Measurements from ENCODE around the gene SALL4. TPM values are rescaled to one million over a fixed set of nuclear protein-coding genes. Genes with fewer than 3 reads are reported as not detected.
A peak's percentile ranks its signal among the peaks of the same experiment; 100 is the strongest.

The SALL4 gene
- total and polyA plus RNA-seq, 11 donors = 0.04 to 0.22 (median 0.07) TPM; not detected in 5

DNA sequence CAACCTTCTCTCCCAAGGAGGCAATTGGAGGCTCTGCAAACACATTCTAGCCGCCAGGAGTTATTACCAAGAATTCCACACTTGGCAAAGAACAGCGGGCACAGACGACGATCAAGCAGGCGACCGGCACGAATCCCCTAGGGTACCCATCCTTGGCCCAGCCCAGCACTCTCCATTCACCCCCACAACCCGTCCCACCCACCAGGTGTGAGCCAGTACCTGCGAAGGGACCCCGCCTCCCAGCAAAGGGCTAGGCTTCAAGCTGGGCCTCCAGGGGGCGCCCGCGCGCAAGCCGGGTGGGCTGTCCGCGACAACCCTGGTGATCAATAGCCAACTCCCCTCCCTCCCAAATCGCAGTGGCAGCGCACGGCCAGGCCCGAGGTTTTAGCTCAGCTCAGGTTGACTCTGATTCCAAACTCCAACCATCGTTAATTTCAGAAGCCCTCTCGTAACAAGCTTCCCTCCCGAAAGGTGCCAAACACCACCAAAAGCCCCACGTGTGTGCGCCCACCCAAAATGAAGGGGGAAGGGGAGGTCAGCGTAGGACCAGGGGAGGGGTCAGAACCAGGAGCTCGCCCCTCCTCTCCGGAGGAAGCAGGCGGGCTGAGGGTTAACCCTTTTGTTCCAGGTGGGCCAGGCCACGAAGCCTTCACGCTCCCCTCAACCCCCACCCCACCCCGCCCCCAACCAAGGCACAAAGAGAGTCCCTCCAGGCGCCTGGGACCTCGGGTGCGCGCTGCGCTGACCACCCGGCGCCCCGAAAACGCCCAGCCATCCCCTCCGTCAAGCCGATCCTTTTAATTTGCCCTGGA, 2.1 kb downstream of the SALL4 start:
- WGBS, 4 donors = 1 to 5% (median 2%) methylated on average over 14 to 44 of the region's 44 CpGs
- ATAC-seq (peak in 3 of 4 donors; percentile 49 to 61 (median 61)), DNase-seq (peak; percentile 27 to 75 (median 44))
- Histone ChIP-seq H3K4me3 (peak overlapping the region; percentile 16 to 60 (median 50)), H3K9me3 (no peaks in the 10 kb centered on the region), H3K36me3 (no peaks in the 10 kb centered on the region), H3K4me1 (peaks cover 0 to 24% (median 14%) of the 10 kb centered on the region in 12 donors), H3K27me3 (peaks cover 22 to 71% (median 36%) of the 10 kb centered on the region in 9 donors), H3K27ac (no peak overlapping the region)
- TF ChIP-seq, protein P1, sequence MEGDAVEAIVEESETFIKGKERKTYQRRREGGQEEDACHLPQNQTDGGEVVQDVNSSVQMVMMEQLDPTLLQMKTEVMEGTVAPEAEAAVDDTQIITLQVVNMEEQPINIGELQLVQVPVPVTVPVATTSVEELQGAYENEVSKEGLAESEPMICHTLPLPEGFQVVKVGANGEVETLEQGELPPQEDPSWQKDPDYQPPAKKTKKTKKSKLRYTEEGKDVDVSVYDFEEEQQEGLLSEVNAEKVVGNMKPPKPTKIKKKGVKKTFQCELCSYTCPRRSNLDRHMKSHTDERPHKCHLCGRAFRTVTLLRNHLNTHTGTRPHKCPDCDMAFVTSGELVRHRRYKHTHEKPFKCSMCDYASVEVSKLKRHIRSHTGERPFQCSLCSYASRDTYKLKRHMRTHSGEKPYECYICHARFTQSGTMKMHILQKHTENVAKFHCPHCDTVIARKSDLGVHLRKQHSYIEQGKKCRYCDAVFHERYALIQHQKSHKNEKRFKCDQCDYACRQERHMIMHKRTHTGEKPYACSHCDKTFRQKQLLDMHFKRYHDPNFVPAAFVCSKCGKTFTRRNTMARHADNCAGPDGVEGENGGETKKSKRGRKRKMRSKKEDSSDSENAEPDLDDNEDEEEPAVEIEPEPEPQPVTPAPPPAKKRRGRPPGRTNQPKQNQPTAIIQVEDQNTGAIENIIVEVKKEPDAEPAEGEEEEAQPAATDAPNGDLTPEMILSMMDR (IDR thresholded peaks at IDR 0.05) = peak; percentile 54 to 83 (median 76)
- no peak for TF ChIP-seq POLR2A (IDR thresholded peaks at IDR 0.05)
- intact Hi-C loops (cut with DNase I) = loop anchor here in 7 of 10 donors (2.0 to 10.0 kb wide), 4 partner anchors 255 to 283 kb away; no protein-coding TSS in a partner anchor

GRCh38 chr20:51799401-51799860, 2.9 kb downstream of the SALL4 start:
- H3K27ac ChIP-seq = no peak overlapping the region
- TF ChIP-seq POLR2A (IDR thresholded peaks at IDR 0.05) = no peak
- TF ChIP-seq, protein P1 (IDR thresholded peaks at IDR 0.05) = no peak
- no peak overlapping the region for H3K4me3 ChIP-seq
- WGBS, 4 donors = 20 to 25% (median 21%) methylated on average over 10 of the region's 10 CpGs
- intact Hi-C loops (cut with DNase I) = loop anchor here in 1 of 10 donors (5.0 kb wide), 1 partner anchor 283 kb away; no protein-coding TSS in a partner anchor
- DNase-seq = no peak
- H3K27me3 ChIP-seq = peaks cover 22 to 77% (median 36%) of the 10 kb centered on the region in 9 donors
- H3K9me3 ChIP-seq = no peaks in the 10 kb centered on the region
- H3K4me1 ChIP-seq = peaks cover 0 to 24% (median 14%) of the 10 kb centered on the region in 12 donors
- H3K36me3 ChIP-seq = no peaks in the 10 kb centered on the region
- no peak for ATAC-seq

DNA sequence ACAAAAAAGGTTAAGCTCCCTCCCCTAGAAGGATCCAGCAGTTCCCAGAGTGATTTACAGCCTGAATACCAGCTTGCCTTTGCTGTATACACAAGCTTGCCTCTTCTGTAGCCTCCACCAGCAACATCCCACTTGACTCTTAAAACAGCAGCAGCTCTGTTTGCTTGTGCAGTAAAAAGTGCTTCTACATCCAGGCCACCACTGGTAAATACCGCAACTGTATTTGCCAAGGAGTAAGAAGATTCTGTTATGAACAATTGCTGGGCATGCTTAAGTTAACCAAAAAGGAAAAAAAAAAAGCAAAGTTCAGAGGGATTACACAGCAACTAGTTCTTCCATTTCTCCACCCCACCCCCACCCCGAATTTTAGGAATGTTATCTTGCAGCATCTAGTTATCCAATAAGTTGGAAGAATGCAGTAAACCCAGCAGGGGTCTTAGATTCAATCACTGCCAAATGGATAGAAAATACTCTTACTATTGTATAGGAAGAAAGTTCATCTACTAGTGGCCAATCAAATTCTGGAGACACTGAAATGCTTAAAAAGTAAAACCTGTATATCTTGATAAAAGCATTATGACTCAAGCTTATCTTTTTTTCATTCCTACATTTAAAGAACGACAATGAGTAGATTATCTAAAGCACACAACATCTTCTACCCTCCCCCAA, 4.8 kb downstream of the SALL4 start:
- intact Hi-C loops (cut with DNase I) = loop anchor here in 1 of 10 donors (5.0 kb wide), 1 partner anchor 285 kb away; no protein-coding TSS in a partner anchor
- TF ChIP-seq POLR2A (IDR thresholded peaks at IDR 0.05) = no peak
- TF ChIP-seq, protein P1 (IDR thresholded peaks at IDR 0.05) = no peak
- DNase-seq (no peak), ATAC-seq (no peak)
- Histone ChIP-seq H3K27me3 (peaks cover 22 to 86% (median 36%) of the 10 kb centered on the region in 9 donors), H3K36me3 (no peaks in the 10 kb centered on the region), H3K27ac (no peak overlapping the region), H3K4me3 (no peak overlapping the region), H3K4me1 (peaks cover 0 to 24% (median 14%) of the 10 kb centered on the region in 12 donors), H3K9me3 (no peaks in the 10 kb centered on the region)
- 33 to 40% (median 35%) methylated on average over 3 of the region's 3 CpGs for WGBS, 4 donors

DNA sequence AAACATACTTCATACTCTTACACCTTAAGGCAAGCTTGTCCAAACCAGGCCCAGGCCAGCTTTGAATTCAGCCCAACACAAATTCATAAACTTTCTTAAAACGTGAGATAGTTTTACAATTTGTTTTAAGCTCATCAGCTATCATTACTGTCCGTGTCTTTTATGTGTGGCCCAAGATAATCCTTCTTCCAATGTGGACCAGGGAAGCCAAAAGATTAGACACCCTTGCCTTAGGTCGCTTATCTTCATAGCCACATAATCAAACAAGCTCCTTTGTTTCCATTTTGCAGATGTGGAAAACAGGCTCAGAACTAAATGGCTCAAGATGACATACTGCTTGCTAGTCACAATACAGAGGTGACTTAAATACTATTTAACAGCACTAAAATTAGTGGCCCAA, 6.0 kb downstream of the SALL4 start:
- Histone ChIP-seq H3K4me1 (peaks cover 0 to 19% (median 13%) of the 10 kb centered on the region in 12 donors), H3K9me3 (no peaks in the 10 kb centered on the region), H3K36me3 (no peaks in the 10 kb centered on the region), H3K27ac (no peak overlapping the region), H3K27me3 (peaks cover 22 to 77% (median 29%) of the 10 kb centered on the region in 9 donors), H3K4me3 (no peak overlapping the region)
- WGBS, 4 donors = 90 to 94% (median 93%) methylated on average over 3 of the region's 3 CpGs
- TF ChIP-seq POLR2A (IDR thresholded peaks at IDR 0.05) = no peak
- TF ChIP-seq, protein P1 (IDR thresholded peaks at IDR 0.05) = no peak
- no peak for ATAC-seq
- DNase-seq = no peak
- intact Hi-C loops (cut with DNase I) = loop anchor here in 1 of 10 donors (5.0 kb wide), 1 partner anchor 286 kb away; no protein-coding TSS in a partner anchor

Measured in heart left ventricle (tissue), 16 donors.